AG09309 (cell line): ENCODE data around the gene GPX3.

ENCODE experiments used
- DNase-seq: peaks from one replicate; pipeline ENCODE4 v3.0.0-alpha.2; 2010; ENCODE audit warnings: low read depth
- H3K4me3 ChIP-seq: 2 replicates; pipeline ENCODE4 v1.5.1; 2011; ENCODE audit warnings: mild to moderate bottlenecking, low read depth, low read length, moderate library complexity; ENCODE audit not compliant: control insufficient read depth
- CTCF ChIP-seq: IDR thresholded peaks from 2 replicates; pipeline ENCODE4 v1.5.1; 2011; ENCODE audit warnings: mild to moderate bottlenecking, low read depth, low read length, inconsistent platforms; ENCODE audit not compliant: insufficient read depth, control insufficient read depth; ENCODE audit errors: missing control alignments

The GPX3 gene

GRCh38 chr5:151058891-151059489, 38.6 kb downstream of the GPX3 start:
- H3K4me3 ChIP-seq = no peak overlapping the region
- no peak for TF ChIP-seq CTCF
- DNase-seq = no peak

GRCh38 chr5:151060742-151061141, 40.4 kb downstream of the GPX3 start:
- TF ChIP-seq CTCF = no peak
- no peak overlapping the region for H3K4me3 ChIP-seq
- no peak for DNase-seq

- no peak for DNase-seq
- no peak for TF ChIP-seq CTCF
- H3K4me3 ChIP-seq = no peak overlapping the region
Measured at GRCh38 chr5:151062405-151063141, 42.2 kb downstream of the GPX3 start.

GRCh38 chr5:151063142-151063989, 43.0 kb downstream of the GPX3 start:
- H3K4me3 ChIP-seq = no peak overlapping the region
- TF ChIP-seq CTCF = no peak
- DNase-seq = no peak

- DNase-seq = no peak
- H3K4me3 ChIP-seq = no peak overlapping the region
- TF ChIP-seq CTCF = no peak
Measured at GRCh38 chr5:151064916-151065499, 44.6 kb downstream of the GPX3 start.

GRCh38 chr5:151065609-151066008, 45.2 kb downstream of the GPX3 start:
- H3K4me3 ChIP-seq = no peak overlapping the region
- DNase-seq = no peak
- no peak for TF ChIP-seq CTCF
